Esophagus squamous epithelium (tissue), 5 donors: ENCODE data around the gene SELENOV. TPM values are rescaled to one million over a fixed set of nuclear protein-coding genes. Genes with fewer than 3 reads are reported as not detected.
A peak's percentile ranks its signal among the peaks of the same experiment; 100 is the strongest.

Experiments used
- DNase-seq: peaks from one replicate; lab custom pipeline; 2025; lab: John Stamatoyannopoulos, UW
- H3K27ac ChIP-seq, 4 donors: fragments of 200-600 bp; sonication (generic); one replicate each; pipeline ENCODE4 v1.5.1; 2016 to 2019; ENCODE audit warnings: mild to moderate bottlenecking in 1 of 4
- H3K27me3 ChIP-seq, 4 donors: fragments of 200-600 bp; sonication (generic); 1 replicate in 3 of 4; 2 replicates in 1 of 4; pipeline versions ENCODE4 v1.5.1 to v1.6.0; 2017 to 2021; ENCODE audit warnings: antibody characterized with exemption in 1 of 4
- H3K36me3 ChIP-seq, 3 donors: fragments of 200-600 bp; sonication (generic); one replicate each; pipeline ENCODE4 v1.5.1; 2016 to 2019
- H3K4me1 ChIP-seq, 3 donors: fragments of 200-600 bp; sonication (generic); one replicate each; pipeline ENCODE4 v1.5.1; 2017 to 2019
- H3K4me3 ChIP-seq, 4 donors: fragments of 200-600 bp; sonication (generic); 1 replicate in 3 of 4; 2 replicates in 1 of 4; pipeline ENCODE4 v1.5.1; 2016 to 2019; ENCODE audit warnings: mild to moderate bottlenecking in 2 of 4, moderate library complexity in 1 of 4
- H3K9me3 ChIP-seq, 3 donors: fragments of 200-600 bp; sonication (generic); one replicate each; pipeline ENCODE4 v1.5.1; 2016 to 2019
- CTCF ChIP-seq, 6 experiments: fragments of 450-650 bp in 4 of 6; fragments of 200-600 bp in 2 of 6; sonication (generic) in 2 of 6; IDR thresholded peaks; one replicate each; pipeline ENCODE4 v1.5.1; 2016 to 2019; ENCODE audit warnings: antibody characterized with exemption in 6 of 6, mild to moderate bottlenecking in 4 of 6, moderate library complexity in 4 of 6
- POLR2A ChIP-seq, 4 donors: fragments of 450-650 bp; IDR thresholded peaks; one replicate each; pipeline ENCODE4 v1.6.1; 2017; ENCODE audit warnings: antibody characterized with exemption in 4 of 4, mild to moderate bottlenecking in 4 of 4, moderate library complexity in 3 of 4
- WGBS, 2 donors: methylation state at CpG; one replicate each; pipeline ENCODE4 v1.1.5; 2018; 5-methylcytosine and 5-hydroxymethylcytosine counted together
- intact Hi-C: fragments of 100-400 bp; cut with DNase I; formaldehyde crosslinking; loops from one replicate; pipeline ENCODE4 v1.15.0; 2022
- total RNA-seq, 4 donors: library from RNA; depleted of rRNA; stranded (reverse); fragments of >200 nt; gene quantifications; one replicate each; pipeline ENCODE4 v1.1.0, GENCODE V29; 2016
- donor health status: DM: yes; HTN: yes; CAD: no.

SELENOV gene
- total RNA-seq, 4 donors from 2014 or later, result not detected

GRCh38 chr19:39492225-39492624 lies 22.7 kb upstream of the SELENOV start:
- peaks cover 12 to 51% (median 24%) of the 10 kb centered on the region in 3 donors for H3K36me3 ChIP-seq
- H3K27ac ChIP-seq, result no peak overlapping the region
- peaks cover 0 to 19% (median 4%) of the 10 kb centered on the region in 4 donors for H3K27me3 ChIP-seq
- intact Hi-C loops, result no loop called here
- no peak overlapping the region for H3K4me3 ChIP-seq
- no peak for DNase-seq
- H3K9me3 ChIP-seq, result no peaks in the 10 kb centered on the region
- TF ChIP-seq CTCF (IDR thresholded peaks at IDR 0.05) (no peak), POLR2A (IDR thresholded peaks at IDR 0.05) (no peak)
- WGBS, 2 donors, result 89% methylated on average over 3 to 6 of the region's 6 CpGs
- no peaks in the 10 kb centered on the region for H3K4me1 ChIP-seq

- no peak for DNase-seq
- WGBS, 2 donors, result 74 to 80% methylated on average over 3 of the region's 3 CpGs
- no peaks in the 10 kb centered on the region for H3K9me3 ChIP-seq
- no peak overlapping the region for H3K27ac ChIP-seq
- TF ChIP-seq CTCF (IDR thresholded peaks at IDR 0.05) (no peak), POLR2A (IDR thresholded peaks at IDR 0.05) (no peak)
- H3K4me3 ChIP-seq, result no peak overlapping the region
- peaks cover 0 to 24% (median 6%) of the 10 kb centered on the region in 4 donors for H3K27me3 ChIP-seq
- H3K4me1 ChIP-seq, result peaks cover 2 to 3% (median 2%) of the 10 kb centered on the region in 3 donors
- H3K36me3 ChIP-seq, result peaks cover 12 to 46% (median 24%) of the 10 kb centered on the region in 3 donors
- intact Hi-C loops, result no loop called here
Measured at GRCh38 chr19:39492788-39493187, 22.2 kb upstream of the SELENOV start.

GRCh38 chr19:39494661-39495060 lies 20.3 kb upstream of the SELENOV start:
- intact Hi-C loops, result no loop called here
- Histone ChIP-seq H3K4me3 (no peak overlapping the region), H3K4me1 (peaks cover 15 to 20% (median 17%) of the 10 kb centered on the region in 3 donors), H3K27ac (no peak overlapping the region), H3K9me3 (no peaks in the 10 kb centered on the region), H3K36me3 (peaks cover 4 to 27% (median 6%) of the 10 kb centered on the region in 3 donors), H3K27me3 (peaks cover 5 to 43% (median 22%) of the 10 kb centered on the region in 4 donors)
- WGBS, 2 donors, result 81% methylated on average over 5 of the region's 5 CpGs
- no peak for DNase-seq
- no peak for TF ChIP-seq CTCF (IDR thresholded peaks at IDR 0.05)
- no peak for TF ChIP-seq POLR2A (IDR thresholded peaks at IDR 0.05)

- intact Hi-C loops, result no loop called here
- Histone ChIP-seq H3K4me1 (peaks cover 15 to 20% (median 17%) of the 10 kb centered on the region in 3 donors), H3K27me3 (peaks cover 5 to 57% (median 23%) of the 10 kb centered on the region in 4 donors), H3K27ac (no peak overlapping the region), H3K9me3 (no peaks in the 10 kb centered on the region), H3K4me3 (no peak overlapping the region), H3K36me3 (peaks cover 0 to 13% (median 0%) of the 10 kb centered on the region in 3 donors)
- no peak for TF ChIP-seq CTCF (IDR thresholded peaks at IDR 0.05)
- no peak for TF ChIP-seq POLR2A (IDR thresholded peaks at IDR 0.05)
- no peak for DNase-seq
- WGBS, 2 donors, result 83 to 88% methylated on average over 3 to 5 of the region's 5 CpGs
Measured at GRCh38 chr19:39496063-39496462, 18.9 kb upstream of the SELENOV start.

- Histone ChIP-seq H3K36me3 (no peaks in the 10 kb centered on the region), H3K27ac (no peak overlapping the region), H3K27me3 (peaks cover 5 to 73% (median 23%) of the 10 kb centered on the region in 4 donors), H3K9me3 (peaks cover 0 to 3% (median 0%) of the 10 kb centered on the region in 3 donors), H3K4me3 (peak overlapping the region in 1 of 4 donors; percentile 44), H3K4me1 (peaks cover 15 to 22% (median 17%) of the 10 kb centered on the region in 3 donors)
- intact Hi-C loops, result no loop called here
- no peak for TF ChIP-seq POLR2A (IDR thresholded peaks at IDR 0.05)
- 0% methylated on average over 1 to 6 of the region's 7 CpGs for WGBS, 2 donors
- no peak for DNase-seq
Measured at GRCh38 chr19:39497701-39497995, 17.3 kb upstream of the SELENOV start.
